IMR-90 (cell line): Measurements from ENCODE around the gene CNOT2.

ENCODE experiments used
- BHLHE40 ChIP-seq: fragments of 150-350 bp; IDR thresholded peaks from 2 replicates; pipeline ENCODE4 v1.6.1; 2016; ENCODE audit warnings: mild to moderate bottlenecking, low read depth, low read length
- CHD1 ChIP-seq: IDR thresholded peaks from 2 replicates; pipeline ENCODE4 v1.6.1; 2012; ENCODE audit warnings: low read depth, low read length, improper control_type of control experiment
- MAZ ChIP-seq: IDR thresholded peaks from 2 replicates; pipeline ENCODE4 v1.6.1; 2012; ENCODE audit warnings: low read depth, mild to moderate bottlenecking, low read length, improper control_type of control experiment, moderate library complexity, borderline replicate concordance
- MXI1 ChIP-seq: IDR thresholded peaks from 2 replicates; pipeline ENCODE4 v1.6.1; 2012; ENCODE audit warnings: low read depth, mild to moderate bottlenecking, low read length, moderate library complexity, borderline replicate concordance
- POLR2A ChIP-seq: IDR thresholded peaks from 2 replicates; pipeline ENCODE4 v1.6.1; 2012; ENCODE audit warnings: mild to moderate bottlenecking, low read depth, low read length
- RAD21 ChIP-seq: IDR thresholded peaks from 2 replicates; pipeline ENCODE4 v1.6.1; 2012; ENCODE audit warnings: low read length, improper control_type of control experiment
- RFX5 ChIP-seq: IDR thresholded peaks from 2 replicates; pipeline ENCODE4 v1.8.0; 2012; ENCODE audit warnings: low read depth, mild to moderate bottlenecking, low read length, moderate library complexity
- SMC3 ChIP-seq: fragments of 150-350 bp; IDR thresholded peaks from 2 replicates; pipeline ENCODE4 v1.6.1; 2016; ENCODE audit warnings: low read depth, mild to moderate bottlenecking, antibody characterized with exemption, low read length, moderate library complexity
- TF ChIP-seq, protein P1 (sequence below): conservative IDR thresholded peaks from 2 replicates; pipeline ENCODE4 v1.5.1; 2012; ENCODE audit warnings: mild to moderate bottlenecking, low read depth, low read length, improper control_type of control experiment
- TF ChIP-seq, protein P2 (sequence below): fragments of 150-350 bp; IDR thresholded peaks from 2 replicates; pipeline ENCODE4 v1.6.1; 2017; ENCODE audit warnings: mild to moderate bottlenecking, antibody characterized with exemption, low read length, low read depth
- TF ChIP-seq, protein P3 (sequence below): fragments of 150-350 bp; IDR thresholded peaks from 2 replicates; pipeline ENCODE4 v1.6.1; 2016; ENCODE audit warnings: low read depth, mild to moderate bottlenecking, low read length, moderate library complexity, borderline replicate concordance

DNA sequence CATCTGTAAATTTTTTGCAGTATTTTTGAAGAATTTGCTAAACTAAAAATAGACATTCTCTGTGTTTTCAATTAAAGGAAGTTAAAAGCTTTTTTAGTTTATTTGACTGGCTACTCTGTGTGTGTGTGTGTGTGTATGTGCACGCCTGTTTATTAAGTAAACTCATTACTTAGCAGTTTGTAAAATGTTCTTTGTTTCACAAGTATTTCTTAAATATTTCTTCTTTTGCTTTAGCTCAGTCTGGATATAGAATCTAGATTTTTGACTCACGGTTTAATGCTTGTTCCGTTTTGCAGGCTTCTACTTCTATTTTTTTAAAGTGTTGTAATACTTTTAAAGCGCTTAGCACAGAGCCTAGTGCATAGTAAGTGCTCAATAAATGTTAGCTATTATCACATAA lies 76.4 kb downstream of the CNOT2 start:
- TF ChIP-seq, protein P1, sequence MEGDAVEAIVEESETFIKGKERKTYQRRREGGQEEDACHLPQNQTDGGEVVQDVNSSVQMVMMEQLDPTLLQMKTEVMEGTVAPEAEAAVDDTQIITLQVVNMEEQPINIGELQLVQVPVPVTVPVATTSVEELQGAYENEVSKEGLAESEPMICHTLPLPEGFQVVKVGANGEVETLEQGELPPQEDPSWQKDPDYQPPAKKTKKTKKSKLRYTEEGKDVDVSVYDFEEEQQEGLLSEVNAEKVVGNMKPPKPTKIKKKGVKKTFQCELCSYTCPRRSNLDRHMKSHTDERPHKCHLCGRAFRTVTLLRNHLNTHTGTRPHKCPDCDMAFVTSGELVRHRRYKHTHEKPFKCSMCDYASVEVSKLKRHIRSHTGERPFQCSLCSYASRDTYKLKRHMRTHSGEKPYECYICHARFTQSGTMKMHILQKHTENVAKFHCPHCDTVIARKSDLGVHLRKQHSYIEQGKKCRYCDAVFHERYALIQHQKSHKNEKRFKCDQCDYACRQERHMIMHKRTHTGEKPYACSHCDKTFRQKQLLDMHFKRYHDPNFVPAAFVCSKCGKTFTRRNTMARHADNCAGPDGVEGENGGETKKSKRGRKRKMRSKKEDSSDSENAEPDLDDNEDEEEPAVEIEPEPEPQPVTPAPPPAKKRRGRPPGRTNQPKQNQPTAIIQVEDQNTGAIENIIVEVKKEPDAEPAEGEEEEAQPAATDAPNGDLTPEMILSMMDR = no peak
- TF ChIP-seq CHD1 (no peak), BHLHE40 (no peak), POLR2A (no peak), RAD21 (no peak), MXI1 (no peak), RFX5 (no peak), MAZ (no peak), SMC3 (no peak)
- TF ChIP-seq, protein P2, sequence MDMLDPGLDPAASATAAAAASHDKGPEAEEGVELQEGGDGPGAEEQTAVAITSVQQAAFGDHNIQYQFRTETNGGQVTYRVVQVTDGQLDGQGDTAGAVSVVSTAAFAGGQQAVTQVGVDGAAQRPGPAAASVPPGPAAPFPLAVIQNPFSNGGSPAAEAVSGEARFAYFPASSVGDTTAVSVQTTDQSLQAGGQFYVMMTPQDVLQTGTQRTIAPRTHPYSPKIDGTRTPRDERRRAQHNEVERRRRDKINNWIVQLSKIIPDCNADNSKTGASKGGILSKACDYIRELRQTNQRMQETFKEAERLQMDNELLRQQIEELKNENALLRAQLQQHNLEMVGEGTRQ = no peak
- TF ChIP-seq, protein P3, sequence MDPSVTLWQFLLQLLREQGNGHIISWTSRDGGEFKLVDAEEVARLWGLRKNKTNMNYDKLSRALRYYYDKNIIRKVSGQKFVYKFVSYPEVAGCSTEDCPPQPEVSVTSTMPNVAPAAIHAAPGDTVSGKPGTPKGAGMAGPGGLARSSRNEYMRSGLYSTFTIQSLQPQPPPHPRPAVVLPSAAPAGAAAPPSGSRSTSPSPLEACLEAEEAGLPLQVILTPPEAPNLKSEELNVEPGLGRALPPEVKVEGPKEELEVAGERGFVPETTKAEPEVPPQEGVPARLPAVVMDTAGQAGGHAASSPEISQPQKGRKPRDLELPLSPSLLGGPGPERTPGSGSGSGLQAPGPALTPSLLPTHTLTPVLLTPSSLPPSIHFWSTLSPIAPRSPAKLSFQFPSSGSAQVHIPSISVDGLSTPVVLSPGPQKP = no peak
